K562 (cell line): ENCODE data around the gene C19orf67. TPM values are rescaled to one million over a fixed set of nuclear protein-coding genes. Genes with fewer than 3 reads are reported as not detected.
A peak's percentile ranks its signal among the peaks of the same experiment; 100 is the strongest.

ENCODE experiments used
- AFF1 ChIP-seq, 2 experiments: fragments of 450-650 bp; IDR thresholded peaks; 2 replicates each; pipeline ENCODE4 v1.6.1; 2018; ENCODE audit warnings: mild to moderate bottlenecking in 2 of 2, low read depth in 1 of 2; ENCODE audit not compliant: partially characterized antibody in 2 of 2
- ARNT ChIP-seq, 2 experiments: fragments of 450-650 bp; IDR thresholded peaks; 2 replicates each; pipeline ENCODE4 v1.6.1; 2016; ENCODE audit warnings: mild to moderate bottlenecking in 1 of 2
- BDP1 ChIP-seq: IDR thresholded peaks from 3 replicates; pipeline ENCODE4 v1.6.1; 2011; ENCODE audit not compliant: insufficient read length, insufficient read depth
- BRF2 ChIP-seq: IDR thresholded peaks from 3 replicates; pipeline ENCODE4 v1.6.1; 2011; ENCODE audit warnings: borderline replicate concordance, mild to moderate bottlenecking; ENCODE audit not compliant: insufficient read length, insufficient read depth
- CEBPB ChIP-seq: fragments of 450-650 bp; IDR thresholded peaks from 2 replicates; pipeline ENCODE4 v1.6.1; 2016; ENCODE audit warnings: missing genetic modification characterization, missing compliant biosample characterization
- ETV1 ChIP-seq: fragments of 450-650 bp; conservative IDR thresholded peaks from 2 replicates; pipeline ENCODE4 v1.6.1; 2016; ENCODE audit warnings: missing genetic modification characterization, control low read depth, low read depth, missing compliant biosample characterization
- GATA2 ChIP-seq: sonication (generic); formaldehyde crosslinking; IDR thresholded peaks from 2 replicates; pipeline ENCODE4 v1.4.0; 2020; ENCODE audit warnings: mild to moderate bottlenecking, missing genetic modification reagents
- HINFP ChIP-seq: fragments of 450-650 bp; conservative IDR thresholded peaks from 2 replicates; pipeline ENCODE4 v1.6.1; 2016; ENCODE audit warnings: missing genetic modification characterization, low read depth, mild to moderate bottlenecking, control low read depth, missing compliant biosample characterization
- MAZ ChIP-seq, 2 experiments: fragments of 450-650 bp in 1 of 2; sonication (generic) in 1 of 2; formaldehyde crosslinking; IDR thresholded peaks in 1 of 2; conservative IDR thresholded peaks in 1 of 2; 2 replicates each; pipeline versions ENCODE4 v1.4.0 to v1.5.0; 2020; ENCODE audit warnings: mild to moderate bottlenecking in 1 of 2, missing genetic modification reagents in 1 of 2
- SP1 ChIP-seq: sonication (generic); formaldehyde crosslinking; IDR thresholded peaks from 2 replicates; pipeline ENCODE4 v1.8.1; 2022; ENCODE audit warnings: mild to moderate bottlenecking, missing genetic modification reagents
- TCF3 ChIP-seq: sonication (generic); formaldehyde crosslinking; IDR thresholded peaks from 2 replicates; pipeline ENCODE4 v1.4.0; 2020; ENCODE audit warnings: mild to moderate bottlenecking, missing genetic modification reagents
- ZBTB43 ChIP-seq: sonication (generic); formaldehyde crosslinking; IDR thresholded peaks from 2 replicates; pipeline ENCODE4 v1.8.0; 2023; ENCODE audit warnings: mild to moderate bottlenecking, missing genetic modification reagents
- ZNF395 ChIP-seq: fragments of 200-800 bp; sonication (Bioruptor generic); IDR thresholded peaks from 2 replicates; pipeline ENCODE4 v1.6.1; 2017; ENCODE audit warnings: missing genetic modification characterization, missing compliant biosample characterization
- ZNF586 ChIP-seq: fragments of 450-650 bp; formaldehyde crosslinking; conservative IDR thresholded peaks from 2 replicates; pipeline ENCODE4 v1.4.0; 2020; ENCODE audit warnings: mild to moderate bottlenecking, moderate library complexity
- ZNF764 ChIP-seq: fragments of 250-450 bp; sonication (Bioruptor Pico); IDR thresholded peaks from 2 replicates; pipeline ENCODE4 v1.4.0; 2020; ENCODE audit warnings: low read depth, mild to moderate bottlenecking, moderate library complexity
- ZNF830 ChIP-seq: fragments of 250-450 bp; sonication (Bioruptor Pico); IDR thresholded peaks from 2 replicates; pipeline ENCODE4 v1.5.0; 2021; ENCODE audit warnings: mild to moderate bottlenecking
- polyA plus RNA-seq, 8 experiments: library from polyadenylated mRNA; depleted of rRNA in 4 of 8; stranded (reverse) in 5 of 8; unstranded in 3 of 8; fragments of >200 nt; fragmentation: Nextera tagmentation in 2 of 8; fragmentation: Illumina TruSeq in 1 of 8; extraction: Ambion mirVana in 2 of 8; extraction: Trizol in 1 of 8; gene quantifications; 2 replicates each; pipeline versions ENCODE4 v1.2.1 to v1.2.3, GENCODE V29; 2011 to 2014; ENCODE audit warnings: inconsistent platforms in 1 of 8, missing spikeins in 1 of 8
- total RNA-seq, 7 experiments: library from RNA; depleted of rRNA in 6 of 7; stranded (reverse); fragments of >200 nt in 6 of 7; fragmentation: Illumina TruSeq in 2 of 7; extraction: Trizol in 2 of 7; gene quantifications; 2 replicates each; pipeline versions ENCODE4 v1.2.1 to v1.2.3, GENCODE V29; 2011 to 2021; ENCODE audit warnings: low replicate concordance in 1 of 7

Gene C19orf67
- total and polyA plus RNA-seq, 9 of the 15 experiments (the other 6 are each of a cell fraction or from before 2014, with no cell fraction given), result 0.29 to 1.8 (median 0.51) TPM; not detected in 3

GRCh38 chr19:14080887-14081796 lies 4.4 kb downstream of the C19orf67 start (continued):
- TF ChIP-seq AFF1 (IDR thresholded peaks at IDR 0.05; ENCODE audit: low read depth in 1 of 2, partially characterized antibody in 2 of 2), result peak in 1 of 2 experiments; percentile 91
- TF ChIP-seq GATA2 (CRISPR knock-in tag), result no peak
- peak; percentile 70 for TF ChIP-seq ETV1 (tag)
- TF ChIP-seq ZNF764 (CRISPR knock-in tag), result no peak
- no peak for TF ChIP-seq BRF2
- peak; percentile 32 to 90; a peak in 2 of 4 replicates for TF ChIP-seq ARNT (IDR thresholded peaks at IDR 0.05)
- TF ChIP-seq MAZ (CRISPR knock-in tag; conservative IDR thresholded peaks at IDR 0.05 in 1 of 2, IDR thresholded peaks at IDR 0.05 in 1 of 2), result peak; percentile 71 to 94
- TF ChIP-seq BDP1, result no peak
- TF ChIP-seq SP1 (CRISPR knock-in tag), result peak; percentile 97
- peak; percentile 80 for TF ChIP-seq ZNF395 (CRISPR knock-in tag)
- TF ChIP-seq ZNF830 (CRISPR knock-in tag), result 0 out of 2 replicates have a peak, but pooled peaks have one; percentile 29
- peak; percentile 25; the same call in 1 of the 2 replicates for TF ChIP-seq TCF3 (CRISPR knock-in tag)
- 0 out of 2 replicates have a peak, but pooled peaks have one; percentile 36 for TF ChIP-seq ZBTB43
- TF ChIP-seq CEBPB (tag), result peak; percentile 49
- TF ChIP-seq HINFP, result peak; percentile 98
- no peak for TF ChIP-seq ZNF586
